OCI-LY1 (cell line): ENCODE results near the gene SAFB.
A peak's percentile ranks its signal among the peaks of the same experiment; 100 is the strongest.

ENCODE experiments used
- H2AFZ ChIP-seq: fragments of 200-600 bp; sonication (generic), shearing (Covaris generic); 2 replicates; pipeline ENCODE4 v1.6.0; 2014; ENCODE audit warnings: antibody characterized with exemption, mild to moderate bottlenecking, low read length
- H3F3A ChIP-seq: fragments of 200-600 bp; sonication (generic), shearing (Covaris generic); 2 replicates; pipeline ENCODE4 v1.6.0; 2014; ENCODE audit warnings: mild to moderate bottlenecking, antibody characterized with exemption, low read length, moderate library complexity; ENCODE audit not compliant: insufficient read depth
- H3K27ac ChIP-seq: fragments of 200-600 bp; sonication (generic); 2 replicates; pipeline ENCODE4 v1.5.1; 2014; ENCODE audit warnings: low read length, mixed run types, mild to moderate bottlenecking, low read depth; ENCODE audit not compliant: poor library complexity, severe bottlenecking
- H3K27me3 ChIP-seq: fragments of 200-600 bp; sonication (generic); 2 replicates; pipeline ENCODE4 v1.6.0; 2014; ENCODE audit warnings: antibody characterized with exemption, mild to moderate bottlenecking, low read length, moderate library complexity; ENCODE audit not compliant: insufficient read depth
- H3K36me3 ChIP-seq: fragments of 200-600 bp; sonication (generic); 2 replicates; pipeline ENCODE4 v1.6.1; 2014; ENCODE audit warnings: mild to moderate bottlenecking, antibody characterized with exemption, low read length, moderate library complexity, mixed read lengths; ENCODE audit not compliant: insufficient read depth
- H3K4me1 ChIP-seq: fragments of 200-600 bp; sonication (generic); 2 replicates; pipeline ENCODE4 v1.5.1; 2014; ENCODE audit warnings: mild to moderate bottlenecking, low read length, moderate library complexity; ENCODE audit not compliant: insufficient read depth, severe bottlenecking
- H3K4me2 ChIP-seq: fragments of 200-600 bp; sonication (generic), shearing (Covaris generic); 2 replicates; pipeline ENCODE4 v1.6.1; 2014; ENCODE audit warnings: low read length
- H3K4me3 ChIP-seq: fragments of 200-600 bp; sonication (generic); 2 replicates; pipeline ENCODE4 v1.5.1; 2014; ENCODE audit warnings: low read length, low read depth, mild to moderate bottlenecking, mixed read lengths; ENCODE audit not compliant: poor library complexity, severe bottlenecking
- H3K79me2 ChIP-seq: fragments of 200-600 bp; shearing (Covaris generic); 2 replicates; pipeline ENCODE4 v1.6.1; 2016; ENCODE audit warnings: mixed run types, low read length, mixed read lengths; ENCODE audit not compliant: insufficient read depth
- H3K9ac ChIP-seq: fragments of 200-600 bp; sonication (generic), shearing (Covaris generic); 2 replicates; pipeline ENCODE4 v1.6.1; 2014; ENCODE audit warnings: mild to moderate bottlenecking, low read length, mixed read lengths
- H3K9me2 ChIP-seq: fragments of 200-600 bp; sonication (generic), shearing (Covaris generic); 2 replicates; pipeline ENCODE4 v1.6.1; 2014; ENCODE audit warnings: low read depth, mild to moderate bottlenecking, low read length, mixed read lengths
- H3K9me3 ChIP-seq: fragments of 200-600 bp; shearing (Covaris generic); 2 replicates; pipeline ENCODE4 v1.6.1; 2014; ENCODE audit warnings: low read length, mixed read lengths
- H4K20me1 ChIP-seq: fragments of 200-600 bp; sonication (generic), shearing (Covaris generic); 2 replicates; pipeline ENCODE4 v1.6.0; 2016; ENCODE audit warnings: mild to moderate bottlenecking, low read length; ENCODE audit not compliant: insufficient read depth
- CTCF ChIP-seq: fragments of 200-600 bp; sonication (generic), shearing (Covaris generic); IDR thresholded peaks from 2 replicates; pipeline ENCODE4 v1.5.1; 2017; ENCODE audit warnings: mild to moderate bottlenecking, antibody characterized with exemption, low read length, moderate library complexity, mixed read lengths
- EZH2 ChIP-seq: fragments of 200-600 bp; sonication (generic), shearing (Covaris generic); IDR thresholded peaks from 2 replicates; pipeline ENCODE4 v1.8.0; 2017; ENCODE audit warnings: borderline replicate concordance, mixed run types, mild to moderate bottlenecking, antibody characterized with exemption, low read length, moderate library complexity, mixed read lengths

SAFB gene

GRCh38 chr19:5622465-5623396 is at the start of gene SAFB, which contains the start of gene SAFB2:
Gene SAFB, plus strand, starts transcription at chr19:5623083. Its CDS starts 123 bp downstream, at chr19:5623206.
Gene SAFB2, minus strand, starts transcription at chr19:5622776. Its CDS starts 61 bp downstream, at chr19:5622715.
- TF ChIP-seq EZH2 (no peak), CTCF (no peak)
- Histone ChIP-seq H3K36me3 (peaks cover 83% of the 10 kb centered on the region), H3K27ac (peak within 1 kb of the TSS; percentile 68)

GRCh38 chr19:5575590-5575989 is 47.3 kb upstream of the SAFB start:
- Histone ChIP-seq H3K4me2 (no peak overlapping the region), H4K20me1 (no peaks in the 10 kb centered on the region), H3K36me3 (no peaks in the 10 kb centered on the region), H3K9me2 (no peaks in the 10 kb centered on the region), H3K9me3 (peaks cover 2% of the 10 kb centered on the region; the same call in 1 of the 2 replicates), H2AFZ (no peak overlapping the region), H3F3A (no peaks in the 10 kb centered on the region), H3K79me2 (no peaks in the 10 kb centered on the region), H3K9ac (no peak overlapping the region), H3K4me1 (peaks cover 4% of the 10 kb centered on the region), H3K4me3 (no peak overlapping the region), H3K27me3 (no peaks in the 10 kb centered on the region), H3K27ac (no peak overlapping the region)
- no peak for TF ChIP-seq EZH2
- no peak for TF ChIP-seq CTCF

More at GRCh38 chr19:5622465-5623396, at the start of gene SAFB, which contains the start of gene SAFB2:
- peak within 1 kb of the TSS; percentile 98 for H3K4me2 ChIP-seq
- H3K9me3 ChIP-seq = no peaks in the 10 kb centered on the region
- peak within 1 kb of the TSS; percentile 99 for H3K9ac ChIP-seq
- peaks cover 60% of the 10 kb centered on the region for H3K4me1 ChIP-seq
- H2AFZ ChIP-seq = no peak within 1 kb of the TSS
- H3K4me3 ChIP-seq = peak within 1 kb of the TSS; percentile 100
- H3K9me2 ChIP-seq = no peaks in the 10 kb centered on the region
- H4K20me1 ChIP-seq = 0 out of 2 replicates have a peak, but pooled peaks cover 3% of the 10 kb centered on the region
- H3K27me3 ChIP-seq = no peaks in the 10 kb centered on the region
- no peaks in the 10 kb centered on the region for H3F3A ChIP-seq
- peaks cover 95% of the 10 kb centered on the region for H3K79me2 ChIP-seq

- Histone ChIP-seq H3K4me1 (peaks cover 4% of the 10 kb centered on the region), H3K4me3 (no peak overlapping the region), H4K20me1 (no peaks in the 10 kb centered on the region), H3K4me2 (no peak overlapping the region), H3K9me3 (no peaks in the 10 kb centered on the region), H3K36me3 (peaks cover 14% of the 10 kb centered on the region; the same call in 1 of the 2 replicates), H3K9me2 (no peaks in the 10 kb centered on the region), H3K79me2 (no peaks in the 10 kb centered on the region), H3F3A (no peaks in the 10 kb centered on the region), H2AFZ (no peak overlapping the region), H3K9ac (no peak overlapping the region), H3K27ac (no peak overlapping the region), H3K27me3 (no peaks in the 10 kb centered on the region)
- TF ChIP-seq CTCF (peak; percentile 94), EZH2 (no peak)
Measured at GRCh38 chr19:5578097-5578846, 44.6 kb upstream of the SAFB start.
